Adipocyte (in vitro differentiated cells): ENCODE data around the gene PPFIA3.

Source experiments
- DNase-seq: peaks from one replicate; pipeline ENCODE4 v3.0.0-alpha.2; 2015; ENCODE audit warnings: low read depth
- H3K27me3 ChIP-seq: replicated peaks from 2 replicates; pipeline ENCODE4 v1.7.0; 2013; ENCODE audit warnings: mild to moderate bottlenecking, low read length, moderate library complexity; ENCODE audit not compliant: control insufficient read depth, insufficient read depth
- H3K36me3 ChIP-seq: 2 replicates; pipeline ENCODE4 v1.7.0; 2013; ENCODE audit warnings: low read length, mild to moderate bottlenecking, moderate library complexity; ENCODE audit not compliant: control insufficient read depth, insufficient read depth, severe bottlenecking
- H3K4me1 ChIP-seq: 2 replicates; pipeline ENCODE4 v1.7.0; 2013; ENCODE audit warnings: mild to moderate bottlenecking, low read length, moderate library complexity; ENCODE audit not compliant: control insufficient read depth, insufficient read depth
- H3K4me3 ChIP-seq: 2 replicates; pipeline ENCODE4 v1.7.0; 2013; ENCODE audit warnings: mild to moderate bottlenecking, low read length, moderate library complexity
- H3K9ac ChIP-seq: 2 replicates; pipeline ENCODE4 v1.7.0; 2013; ENCODE audit warnings: mild to moderate bottlenecking, low read length, moderate library complexity
- H3K9me3 ChIP-seq: 2 replicates; pipeline ENCODE4 v1.7.0; 2013; ENCODE audit warnings: mild to moderate bottlenecking, low read length, moderate library complexity; ENCODE audit not compliant: control insufficient read depth

Gene PPFIA3

GRCh38 chr19:49200238-49200862 lies 81.0 kb downstream of the PPFIA3 start:
- Histone ChIP-seq H3K36me3 (peaks cover 50% of the 10 kb centered on the region), H3K4me3 (no peak overlapping the region), H3K27me3 (no peaks in the 10 kb centered on the region), H3K9me3 (no peaks in the 10 kb centered on the region), H3K9ac (no peak overlapping the region), H3K4me1 (peaks cover 5% of the 10 kb centered on the region)
- DNase-seq = peak; percentile 12
